K562 (cell line): Measurements from ENCODE around the gene KLHL20. TPM values are rescaled to one million over a fixed set of nuclear protein-coding genes. Genes with fewer than 3 reads are reported as not detected.

Source experiments
- BACH1 ChIP-seq: fragments of 200-800 bp; sonication (Bioruptor generic); IDR thresholded peaks from 2 replicates; pipeline ENCODE4 v1.6.1; 2016; ENCODE audit warnings: missing genetic modification characterization, missing compliant biosample characterization
- BRD9 ChIP-seq: fragments of 450-650 bp; IDR thresholded peaks from 2 replicates; pipeline ENCODE4 v1.6.1; 2018; ENCODE audit warnings: low read depth; ENCODE audit not compliant: partially characterized antibody
- CUX1 ChIP-seq: fragments of 200-800 bp; sonication (Bioruptor generic); IDR thresholded peaks from 2 replicates; pipeline ENCODE4 v1.6.1; 2016; ENCODE audit warnings: missing genetic modification characterization, missing compliant biosample characterization
- IRF2 ChIP-seq: sonication (generic); formaldehyde crosslinking; IDR thresholded peaks from 2 replicates; pipeline ENCODE4 v1.8.1; 2022; ENCODE audit warnings: mild to moderate bottlenecking, missing genetic modification reagents
- KLF10 ChIP-seq: fragments of 250-450 bp; sonication (Bioruptor Pico); IDR thresholded peaks from 2 replicates; pipeline ENCODE4 v1.6.1; 2021; ENCODE audit warnings: matching md5 sums
- MXD1 ChIP-seq: fragments of 250-450 bp; sonication (Bioruptor Pico); IDR thresholded peaks from 2 replicates; pipeline ENCODE4 v1.8.0; 2021; ENCODE audit warnings: borderline replicate concordance, mild to moderate bottlenecking, moderate library complexity; ENCODE audit not compliant: poor library complexity, severe bottlenecking
- TCF15 ChIP-seq: fragments of 250-450 bp; sonication (Bioruptor Pico); IDR thresholded peaks from 2 replicates; pipeline ENCODE4 v1.8.0; 2022; ENCODE audit warnings: moderate library complexity, mild to moderate bottlenecking, inconsistent platforms
- TEAD4 ChIP-seq, 2 experiments: sonication (generic) in 1 of 2; formaldehyde crosslinking in 1 of 2; IDR thresholded peaks; 2 replicates each; pipeline versions ENCODE4 v1.6.1 to v1.8.0; 2012 to 2022; ENCODE audit warnings: borderline replicate concordance in 1 of 2, inconsistent platforms in 1 of 2, low read length in 1 of 2, mild to moderate bottlenecking in 1 of 2, missing genetic modification reagents in 1 of 2
- ZC3H4 ChIP-seq: sonication (generic); formaldehyde crosslinking; IDR thresholded peaks from 2 replicates; pipeline ENCODE4 v1.9.0; 2021; ENCODE audit warnings: missing genetic modification reagents, borderline replicate concordance
- ZNF12 ChIP-seq: sonication (generic); formaldehyde crosslinking; IDR thresholded peaks from 2 replicates; pipeline ENCODE4 v1.4.0; 2020; ENCODE audit warnings: mild to moderate bottlenecking, missing genetic modification reagents
- ZNF212 ChIP-seq: fragments of 450-650 bp; formaldehyde crosslinking; IDR thresholded peaks from 2 replicates; pipeline ENCODE4 v1.4.0; 2020; ENCODE audit warnings: mild to moderate bottlenecking
- ZNF407 ChIP-seq: fragments of 450-650 bp; IDR thresholded peaks from 2 replicates; pipeline ENCODE4 v1.6.1; 2016; ENCODE audit warnings: low read depth
- polyA plus RNA-seq, 8 experiments: library from polyadenylated mRNA; depleted of rRNA in 4 of 8; stranded (reverse) in 5 of 8; unstranded in 3 of 8; fragments of >200 nt; fragmentation: Nextera tagmentation in 2 of 8; fragmentation: Illumina TruSeq in 1 of 8; extraction: Ambion mirVana in 2 of 8; extraction: Trizol in 1 of 8; gene quantifications; 2 replicates each; pipeline versions ENCODE4 v1.2.1 to v1.2.3, GENCODE V29; 2011 to 2014; ENCODE audit warnings: inconsistent platforms in 1 of 8, missing spikeins in 1 of 8
- total RNA-seq, 7 experiments: library from RNA; depleted of rRNA in 6 of 7; stranded (reverse); fragments of >200 nt in 6 of 7; fragmentation: Illumina TruSeq in 2 of 7; extraction: Trizol in 2 of 7; gene quantifications; 2 replicates each; pipeline versions ENCODE4 v1.2.1 to v1.2.3, GENCODE V29; 2011 to 2021; ENCODE audit warnings: low replicate concordance in 1 of 7

KLHL20 gene
- total and polyA plus RNA-seq, 9 of the 15 experiments (the other 6 are each of a cell fraction or from before 2014, with no cell fraction given) = 8.9 to 23.2 (median 16.8) TPM

GRCh38 chr1:173714759-173715537 lies at the start of gene KLHL20 (continued):
- TF ChIP-seq CUX1 (no peak), ZNF12 (CRISPR knock-in tag) (no peak; the same call in 1 of the 2 replicates), TEAD4 (IDR thresholded peaks at IDR 0.05; ENCODE audit: low read length) (peak; percentile 57), TEAD4 (CRISPR knock-in tag; IDR thresholded peaks at IDR 0.05; ENCODE audit: borderline replicate concordance) (no peak), ZNF212 (CRISPR knock-in tag) (0 out of 2 replicates have a peak, but pooled peaks have one; percentile 28), BRD9 (peak; percentile 68), ZNF407 (peak; percentile 56; the same call in 1 of the 2 replicates), MXD1 (CRISPR knock-in tag) (no peak), TCF15 (CRISPR knock-in tag) (peak; percentile 48; the same call in 1 of the 2 replicates), KLF10 (CRISPR knock-in tag) (no peak), IRF2 (CRISPR knock-in tag) (no peak), BACH1 (tag) (no peak), ZC3H4 (CRISPR knock-in tag) (no peak)
